SU-DHL-6 (cell line): ENCODE results near the gene ZDHHC13.

Experiments used
- CTCF ChIP-seq: fragments of 200-600 bp; sonication (generic); IDR thresholded peaks from one replicate; pipeline ENCODE4 v1.5.1; 2017; ENCODE audit warnings: antibody characterized with exemption, mild to moderate bottlenecking, low read length, moderate library complexity; ENCODE audit not compliant: insufficient read depth, poor library complexity, severe bottlenecking
- EZH2phosphoT487 ChIP-seq: fragments of 200-600 bp; sonication (generic), shearing (Covaris generic); conservative IDR thresholded peaks from 2 replicates; pipeline ENCODE4 v1.6.1; 2018; ENCODE audit warnings: mild to moderate bottlenecking, antibody characterized with exemption, low read length, moderate library complexity, mixed read lengths

DNA sequence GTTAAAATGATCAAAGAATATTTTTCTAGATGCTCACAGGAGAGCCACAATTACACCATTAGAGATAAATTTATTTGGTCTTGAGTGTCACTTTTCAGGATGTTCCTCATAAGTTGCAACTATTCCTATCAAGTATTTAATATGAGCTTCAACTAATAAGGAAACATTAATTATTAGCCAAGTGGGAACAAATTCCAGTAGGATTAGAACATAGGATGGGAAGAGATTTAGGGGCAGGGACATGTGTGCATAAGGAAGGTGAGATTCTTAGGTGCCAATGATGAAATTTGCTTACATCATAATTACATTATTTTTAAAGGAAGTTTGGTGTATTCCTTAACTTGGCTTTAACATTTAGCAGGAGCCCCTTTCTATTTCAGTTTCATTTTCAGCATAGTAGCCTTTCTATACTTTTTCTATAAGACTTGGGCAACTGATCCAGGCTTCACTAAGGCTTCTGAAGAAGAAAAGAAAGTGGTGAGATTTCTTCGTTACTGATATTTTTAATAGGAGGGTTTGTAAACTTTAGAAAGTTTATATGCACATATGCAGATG lies 46.1 kb downstream of the ZDHHC13 start:
- TF ChIP-seq CTCF (no peak), EZH2phosphoT487 (no peak)
